ENCODE data around the gene MRPL58.

DNA sequence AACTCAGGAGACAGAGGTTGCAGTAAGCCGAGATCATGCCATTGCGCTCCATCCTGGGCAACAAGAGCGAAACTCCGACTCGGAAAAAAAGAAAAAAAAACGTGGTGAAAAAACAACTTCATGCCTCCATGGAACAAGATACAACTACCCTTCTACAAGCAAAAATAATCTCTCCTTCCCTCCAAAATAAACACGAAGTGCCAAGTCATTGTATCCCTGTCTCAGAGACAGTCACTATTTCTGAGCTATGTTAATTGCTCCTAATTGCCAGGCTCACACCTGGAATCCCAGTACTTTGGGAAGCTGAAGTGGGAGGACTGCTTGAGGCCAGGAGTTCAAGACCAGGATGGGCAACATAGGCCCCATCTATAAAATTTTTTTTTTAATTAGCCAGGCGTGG lies 56.3 kb downstream of the MRPL58 start:
- TF ChIP-seq, protein P1, sequence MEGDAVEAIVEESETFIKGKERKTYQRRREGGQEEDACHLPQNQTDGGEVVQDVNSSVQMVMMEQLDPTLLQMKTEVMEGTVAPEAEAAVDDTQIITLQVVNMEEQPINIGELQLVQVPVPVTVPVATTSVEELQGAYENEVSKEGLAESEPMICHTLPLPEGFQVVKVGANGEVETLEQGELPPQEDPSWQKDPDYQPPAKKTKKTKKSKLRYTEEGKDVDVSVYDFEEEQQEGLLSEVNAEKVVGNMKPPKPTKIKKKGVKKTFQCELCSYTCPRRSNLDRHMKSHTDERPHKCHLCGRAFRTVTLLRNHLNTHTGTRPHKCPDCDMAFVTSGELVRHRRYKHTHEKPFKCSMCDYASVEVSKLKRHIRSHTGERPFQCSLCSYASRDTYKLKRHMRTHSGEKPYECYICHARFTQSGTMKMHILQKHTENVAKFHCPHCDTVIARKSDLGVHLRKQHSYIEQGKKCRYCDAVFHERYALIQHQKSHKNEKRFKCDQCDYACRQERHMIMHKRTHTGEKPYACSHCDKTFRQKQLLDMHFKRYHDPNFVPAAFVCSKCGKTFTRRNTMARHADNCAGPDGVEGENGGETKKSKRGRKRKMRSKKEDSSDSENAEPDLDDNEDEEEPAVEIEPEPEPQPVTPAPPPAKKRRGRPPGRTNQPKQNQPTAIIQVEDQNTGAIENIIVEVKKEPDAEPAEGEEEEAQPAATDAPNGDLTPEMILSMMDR (IDR thresholded peaks at IDR 0.05 in 4 of 5, conservative IDR thresholded peaks at IDR 0.05 in 1 of 5), result no peak
- no peak for TF ChIP-seq POLR2A (IDR thresholded peaks at IDR 0.05)

Data from gastrocnemius medialis (tissue), 4 donors.